ENCODE measurements around the gene CNTN6. TPM values are rescaled to one million over a fixed set of nuclear protein-coding genes. Genes with fewer than 3 reads are reported as not detected.

The CNTN6 gene
- total RNA-seq, 1 experiment from 2014 or later = not detected

- ChIA-PET RAD21 (ENCODE audit: low non-redundant PET in 1 of 2, low total read pairs in 2 of 2, uncharacterized antibody in 2 of 2, unreplicated experiment in 2 of 2) (no interaction called here), CTCF (no interaction called here), POLR2A (no interaction called here)
- Histone ChIP-seq H3K36me3 (ENCODE audit: control insufficient read depth in 1 of 2, insufficient read depth in 2 of 2, low read length in 2 of 2) (no peaks in the 10 kb centered on the region), H3K4me1 (ENCODE audit: control insufficient read depth in 1 of 2, insufficient read depth in 2 of 2, low read length in 2 of 2) (no peaks in the 10 kb centered on the region), H3K4me3 (replicated peaks in 1 of 2; ENCODE audit: low read depth in 1 of 2, low read length in 2 of 2) (no peak overlapping the region), H3K79me2 (ENCODE audit: insufficient read depth, low read length) (no peaks in the 10 kb centered on the region), H3K9me2 (ENCODE audit: insufficient read depth) (no peaks in the 10 kb centered on the region), H3K9ac (ENCODE audit: low read length) (no peak overlapping the region), H3K4me2 (ENCODE audit: low read length) (no peak overlapping the region), H3K9me3 (ENCODE audit: control insufficient read depth in 1 of 2, insufficient read depth in 1 of 2, low read depth in 1 of 2, low read length in 2 of 2) (peaks cover 7 to 24% of the 10 kb centered on the region in 2 experiments; a peak in 3 of 4 replicates), H3K27me3 (ENCODE audit: insufficient read depth, low read length) (no peaks in the 10 kb centered on the region), H3K27ac (ENCODE audit: low read depth, low read length) (no peak overlapping the region), H4K20me1 (ENCODE audit: insufficient read depth) (no peaks in the 10 kb centered on the region), H2AFZ (ENCODE audit: low read depth, low read length, poor library complexity, severe bottlenecking) (no peak overlapping the region)
- intact Hi-C loops (cut with micrococcal nuclease) = no loop called here
- DNase-seq (ENCODE audit: low read depth, low spot score) (no peak), ATAC-seq (no peak)
- no peak for TF ChIP-seq ZFX (IDR thresholded peaks at IDR 0.05)
- TF ChIP-seq POLR2A (IDR thresholded peaks at IDR 0.05; ENCODE audit: borderline replicate concordance, extremely low read depth, insufficient read depth, insufficient read length) = no peak
- TF ChIP-seq ATF3 (IDR thresholded peaks at IDR 0.05) = no peak
- TF ChIP-seq MAX (IDR thresholded peaks at IDR 0.05) = no peak
- no peak for TF ChIP-seq ZNF274 (IDR thresholded peaks at IDR 0.05; ENCODE audit: low read depth, low read length)
- no peak for TF ChIP-seq EGR1 (IDR thresholded peaks at IDR 0.05; ENCODE audit: low read depth)
- no peak for TF ChIP-seq TCF7L2 (IDR thresholded peaks at IDR 0.05; ENCODE audit: borderline replicate concordance, extremely low read depth, insufficient read depth, insufficient read length)
- TF ChIP-seq ZBTB33 (IDR thresholded peaks at IDR 0.05; ENCODE audit: extremely low read depth, insufficient replicate concordance, low read length) = no peak
- TF ChIP-seq CEBPB (IDR thresholded peaks at IDR 0.05; ENCODE audit: low read depth) = no peak
- TF ChIP-seq CTCF (IDR thresholded peaks at IDR 0.05 in 2 of 3, conservative IDR thresholded peaks at IDR 0.05 in 1 of 3; ENCODE audit: borderline replicate concordance in 1 of 3, insufficient read depth in 1 of 3, low read depth in 2 of 3, low read length in 2 of 3) = no peak
- TF ChIP-seq JUND (IDR thresholded peaks at IDR 0.05) = no peak
- TF ChIP-seq REST (IDR thresholded peaks at IDR 0.05; ENCODE audit: low read depth) = no peak
- TF ChIP-seq SIN3A (IDR thresholded peaks at IDR 0.05; ENCODE audit: low read depth) = no peak
- no peak for TF ChIP-seq RAD21 (IDR thresholded peaks at IDR 0.05; ENCODE audit: low read depth)
- TF ChIP-seq EZH2phosphoT487 (IDR thresholded peaks at IDR 0.05; ENCODE audit: borderline replicate concordance) = no peak
- TF ChIP-seq SP1 (IDR thresholded peaks at IDR 0.05; ENCODE audit: low read depth) = no peak
- no peak for TF ChIP-seq CBX3 (IDR thresholded peaks at IDR 0.05; ENCODE audit: low read depth)
- no peak for TF ChIP-seq EZH2 (IDR thresholded peaks at IDR 0.05)
- no TSS peak for BruUV-seq (replicated peaks)
Observed at GRCh38 chr3:1447452-1447851, 354.6 kb downstream of the CNTN6 start.

Measured in HCT116 (cell line).